RWPE2 (cell line): ENCODE data around the gene EIF4E.
A peak's percentile ranks its signal among the peaks of the same experiment; 100 is the strongest.

ENCODE experiments used
- ATAC-seq: fragments of 200-7000 bp; cut with Tn5 transposase; 3 replicates; pipeline ENCODE4 v1.9.1; 2021; ENCODE audit warnings: low read depth
- DNase-seq: peaks from one replicate; pipeline ENCODE4 v3.0.0-alpha.2; 2020; ENCODE audit warnings: low spot score
- H3K27ac ChIP-seq: fragments of 450-650 bp; 2 replicates; pipeline ENCODE4 v1.5.1; 2017; ENCODE audit warnings: mild to moderate bottlenecking; ENCODE audit not compliant: poor library complexity, severe bottlenecking
- H3K27me3 ChIP-seq: fragments of 250-450 bp; sonication (Bioruptor Pico); 2 replicates; pipeline ENCODE4 v1.5.1; 2021; ENCODE audit warnings: mild to moderate bottlenecking, moderate library complexity; ENCODE audit not compliant: insufficient read depth, poor library complexity, severe bottlenecking
- H3K36me3 ChIP-seq: fragments of 250-450 bp; sonication (Bioruptor Pico); 2 replicates; pipeline ENCODE4 v1.5.1; 2020; ENCODE audit warnings: low read depth, mild to moderate bottlenecking, moderate library complexity
- H3K4me1 ChIP-seq: fragments of 250-450 bp; sonication (Bioruptor Pico); 2 replicates; pipeline ENCODE4 v1.5.1; 2021; ENCODE audit warnings: mild to moderate bottlenecking, moderate library complexity; ENCODE audit not compliant: insufficient read depth, poor library complexity, severe bottlenecking
- H3K4me3 ChIP-seq: fragments of 250-450 bp; sonication (Bioruptor Pico); 2 replicates; pipeline ENCODE4 v1.5.1; 2021; ENCODE audit warnings: mild to moderate bottlenecking, moderate library complexity; ENCODE audit not compliant: severe bottlenecking
- H3K9me3 ChIP-seq: fragments of 250-450 bp; sonication (Bioruptor Pico); 2 replicates; pipeline ENCODE4 v1.5.1; 2021; ENCODE audit warnings: mild to moderate bottlenecking, moderate library complexity; ENCODE audit not compliant: severe bottlenecking
- TF ChIP-seq, protein P1 (sequence below): fragments of 450-650 bp; IDR thresholded peaks from one replicate; pipeline ENCODE4 v1.5.1; 2017; ENCODE audit warnings: mild to moderate bottlenecking, moderate library complexity; ENCODE audit not compliant: poor library complexity, severe bottlenecking

Gene EIF4E

GRCh38 chr4:98967786-98968329 lies 38.9 kb upstream of the EIF4E start:
- TF ChIP-seq, protein P1, sequence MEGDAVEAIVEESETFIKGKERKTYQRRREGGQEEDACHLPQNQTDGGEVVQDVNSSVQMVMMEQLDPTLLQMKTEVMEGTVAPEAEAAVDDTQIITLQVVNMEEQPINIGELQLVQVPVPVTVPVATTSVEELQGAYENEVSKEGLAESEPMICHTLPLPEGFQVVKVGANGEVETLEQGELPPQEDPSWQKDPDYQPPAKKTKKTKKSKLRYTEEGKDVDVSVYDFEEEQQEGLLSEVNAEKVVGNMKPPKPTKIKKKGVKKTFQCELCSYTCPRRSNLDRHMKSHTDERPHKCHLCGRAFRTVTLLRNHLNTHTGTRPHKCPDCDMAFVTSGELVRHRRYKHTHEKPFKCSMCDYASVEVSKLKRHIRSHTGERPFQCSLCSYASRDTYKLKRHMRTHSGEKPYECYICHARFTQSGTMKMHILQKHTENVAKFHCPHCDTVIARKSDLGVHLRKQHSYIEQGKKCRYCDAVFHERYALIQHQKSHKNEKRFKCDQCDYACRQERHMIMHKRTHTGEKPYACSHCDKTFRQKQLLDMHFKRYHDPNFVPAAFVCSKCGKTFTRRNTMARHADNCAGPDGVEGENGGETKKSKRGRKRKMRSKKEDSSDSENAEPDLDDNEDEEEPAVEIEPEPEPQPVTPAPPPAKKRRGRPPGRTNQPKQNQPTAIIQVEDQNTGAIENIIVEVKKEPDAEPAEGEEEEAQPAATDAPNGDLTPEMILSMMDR, result no peak
- H3K36me3 ChIP-seq, result no peaks in the 10 kb centered on the region; the same call in 1 of the 2 replicates

DNA sequence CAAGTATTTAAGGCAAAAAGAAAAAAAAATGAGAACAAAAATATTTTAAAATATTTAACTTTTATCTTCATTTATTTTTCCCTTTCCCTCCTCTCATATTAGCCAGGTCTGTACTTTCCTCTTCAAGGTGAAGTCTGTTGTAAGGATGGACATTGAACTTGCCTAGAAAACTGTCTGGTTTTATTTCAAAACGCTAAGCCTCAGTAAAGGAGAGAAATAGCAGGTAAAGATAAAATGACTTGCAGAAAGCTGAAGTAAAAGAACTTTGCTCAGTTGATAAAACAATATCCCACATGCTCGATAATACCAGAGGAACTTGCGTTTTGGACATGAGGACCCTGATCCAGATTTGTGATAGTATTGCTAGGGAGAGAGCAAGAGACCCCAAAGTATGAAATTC lies 38.0 kb upstream of the EIF4E start:
- H3K9me3 ChIP-seq, result no peaks in the 10 kb centered on the region
- H3K36me3 ChIP-seq, result no peaks in the 10 kb centered on the region; the same call in 1 of the 2 replicates
- H3K27me3 ChIP-seq, result no peaks in the 10 kb centered on the region
- no peak overlapping the region for H3K4me3 ChIP-seq
- ATAC-seq, result no peak
- H3K27ac ChIP-seq, result no peak overlapping the region
- DNase-seq, result no peak
- peaks cover 27% of the 10 kb centered on the region for H3K4me1 ChIP-seq
- TF ChIP-seq, protein P1, result no peak

More at GRCh38 chr4:98967786-98968329, 38.9 kb upstream of the EIF4E start:
- no peaks in the 10 kb centered on the region for H3K9me3 ChIP-seq
- H3K27ac ChIP-seq, result no peak overlapping the region
- ATAC-seq, result no peak
- no peak overlapping the region for H3K4me3 ChIP-seq
- DNase-seq, result no peak
- peaks cover 26% of the 10 kb centered on the region for H3K4me1 ChIP-seq
- no peaks in the 10 kb centered on the region for H3K27me3 ChIP-seq

- DNase-seq (no peak), ATAC-seq (peak; percentile 66)
- H3K4me1 ChIP-seq, result peaks cover 22% of the 10 kb centered on the region
- no peaks in the 10 kb centered on the region for H3K9me3 ChIP-seq
- peak overlapping the region; percentile 88 for H3K27ac ChIP-seq
- no peak overlapping the region for H3K4me3 ChIP-seq
- no peaks in the 10 kb centered on the region for H3K27me3 ChIP-seq
- no peaks in the 10 kb centered on the region for H3K36me3 ChIP-seq
- TF ChIP-seq, protein P1, result no peak
These were observed 34.9 kb upstream of the EIF4E start for GRCh38 chr4:98963538-98964433.

- no peaks in the 10 kb centered on the region for H3K9me3 ChIP-seq
- H3K4me1 ChIP-seq, result peaks cover 22% of the 10 kb centered on the region
- H3K36me3 ChIP-seq, result no peaks in the 10 kb centered on the region
- ATAC-seq (no peak), DNase-seq (no peak)
- H3K27me3 ChIP-seq, result no peaks in the 10 kb centered on the region
- TF ChIP-seq, protein P1, result no peak
- H3K4me3 ChIP-seq, result no peak overlapping the region
- no peak overlapping the region for H3K27ac ChIP-seq
These were observed 32.8 kb upstream of the EIF4E start for GRCh38 chr4:98961770-98962169.

DNA sequence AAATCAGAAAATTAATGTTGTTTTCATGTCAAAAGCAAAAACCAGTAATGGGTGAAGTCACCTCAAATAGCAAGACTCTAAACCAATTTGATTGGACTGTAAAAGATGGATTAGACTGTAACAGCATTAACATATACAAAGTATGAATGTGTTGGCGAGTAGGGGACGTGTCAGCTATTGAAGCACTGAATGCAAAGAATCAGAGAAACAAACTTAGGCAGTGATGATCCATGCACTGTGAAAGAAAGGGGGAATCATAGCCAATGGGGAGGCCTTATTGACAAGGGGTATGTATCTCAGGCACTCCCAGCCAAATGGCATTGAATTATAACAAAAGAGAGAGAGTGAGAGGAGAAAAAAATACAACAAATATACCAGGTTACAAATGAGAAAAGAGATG lies 30.5 kb upstream of the EIF4E start:
- TF ChIP-seq, protein P1, result no peak

More for the DNA sequence above, 30.5 kb upstream of the EIF4E start:
- Histone ChIP-seq H3K9me3 (no peaks in the 10 kb centered on the region), H3K4me3 (no peak overlapping the region), H3K4me1 (peaks cover 16% of the 10 kb centered on the region), H3K27me3 (no peaks in the 10 kb centered on the region), H3K36me3 (no peaks in the 10 kb centered on the region), H3K27ac (no peak overlapping the region)
- DNase-seq (no peak), ATAC-seq (no peak)
